ENCODE measurements around the gene RUNX2.

GRCh38 chr6:45421709-45422502, 93.8 kb downstream of the RUNX2 start:
- TF ChIP-seq POLR2A (IDR thresholded peaks at IDR 0.05; ENCODE audit: low read length) = no peak
- no peak for TF ChIP-seq GATA1 (IDR thresholded peaks at IDR 0.05; ENCODE audit: low read depth, low read length)

All from erythroblast (primary cell).